Uterus (tissue), 4 donors: Measurements from ENCODE around the gene FRMD4B. TPM values are rescaled to one million over a fixed set of nuclear protein-coding genes. Genes with fewer than 3 reads are reported as not detected.

Experiments used
- DNase-seq, 2 donors: peaks; one replicate each; pipeline ENCODE4 v3.0.0-alpha.2; 2019 to 2020
- H3K27ac ChIP-seq, 2 donors: fragments of 200-600 bp; sonication (generic); 1 replicate in 1 of 2; 2 replicates in 1 of 2; pipeline ENCODE4 v1.5.1; 2016 to 2018
- H3K27me3 ChIP-seq, 2 donors: fragments of 200-600 bp; sonication (generic); one replicate each; pipeline ENCODE4 v1.5.1; 2018 to 2019; ENCODE audit warnings: control low read depth in 1 of 2
- H3K36me3 ChIP-seq, 2 donors: fragments of 200-600 bp; sonication (generic); one replicate each; pipeline ENCODE4 v1.5.1; 2019; ENCODE audit warnings: control low read depth in 1 of 2
- H3K4me1 ChIP-seq, 2 donors: fragments of 200-600 bp; sonication (generic); one replicate each; pipeline ENCODE4 v1.5.1; 2018 to 2019; ENCODE audit warnings: control low read depth in 1 of 2
- H3K4me3 ChIP-seq, 2 donors: fragments of 200-600 bp; sonication (generic); 1 replicate in 1 of 2; 2 replicates in 1 of 2; pipeline ENCODE4 v1.5.1; 2018 to 2019; ENCODE audit warnings: mild to moderate bottlenecking in 1 of 2
- H3K9me3 ChIP-seq, 2 donors: fragments of 200-600 bp; sonication (generic); one replicate each; pipeline ENCODE4 v1.5.1; 2019; ENCODE audit warnings: control low read depth in 1 of 2
- POLR2A ChIP-seq, 2 donors: fragments of 450-650 bp; IDR thresholded peaks; one replicate each; pipeline ENCODE4 v1.6.1; 2016; ENCODE audit warnings: antibody characterized with exemption in 2 of 2, mild to moderate bottlenecking in 1 of 2, moderate library complexity in 1 of 2
- intact Hi-C: fragments of 100-400 bp; cut with DNase I; formaldehyde crosslinking; loops from one replicate; pipeline ENCODE4 v1.15.1; 2023; ENCODE audit warnings: low total_unique reads
- total RNA-seq, 4 donors: library from RNA; depleted of rRNA in 3 of 4; stranded (reverse); fragments of >200 nt in 3 of 4; gene quantifications; one replicate each; pipeline versions ENCODE4 v1.1.0 to v1.2.4, GENCODE V29; 2014 to 2023
- TF ChIP-seq, protein P1 (sequence below), 4 experiments: fragments of 200-600 bp in 2 of 4; fragments of 450-650 bp in 2 of 4; sonication (generic) in 2 of 4; IDR thresholded peaks; one replicate each; pipeline ENCODE4 v1.5.1; 2016 to 2019; ENCODE audit warnings: antibody characterized with exemption in 4 of 4, mild to moderate bottlenecking in 2 of 4, moderate library complexity in 1 of 4
- donor health status: DM: yes; HTN: yes; CAD: no.

FRMD4B gene
- total RNA-seq, 4 donors from 2014 or later, result 9.4 to 87.0 (median 23.6) TPM

DNA sequence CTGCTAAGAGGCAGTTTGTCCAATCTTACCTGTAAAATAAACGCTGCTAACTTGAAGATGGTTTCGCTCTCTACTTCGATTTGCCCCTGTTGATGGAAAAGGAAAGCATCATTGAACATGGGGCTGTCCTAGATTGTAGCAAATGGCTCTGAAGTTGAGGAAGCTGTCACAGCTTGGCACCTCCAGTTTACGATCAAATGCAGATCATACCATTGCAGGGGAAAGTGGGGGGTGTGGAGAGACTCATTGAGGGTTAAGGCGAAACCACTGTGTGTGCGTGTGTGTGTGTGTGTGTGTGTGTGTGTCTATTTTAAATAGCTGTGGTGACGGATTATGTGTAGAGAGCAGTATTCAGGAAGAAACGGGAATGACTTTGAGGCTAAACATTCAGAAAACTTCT is 135.9 kb downstream of the FRMD4B start:
- Histone ChIP-seq H3K27ac (no peak overlapping the region), H3K4me1 (peaks cover 0 to 5% of the 10 kb centered on the region in 2 donors), H3K36me3 (no peaks in the 10 kb centered on the region), H3K9me3 (no peaks in the 10 kb centered on the region), H3K4me3 (peak overlapping the region in 1 of 2 donors; percentile 9), H3K27me3 (no peaks in the 10 kb centered on the region)
- DNase-seq, result no peak
- intact Hi-C loops, result no loop called here
- TF ChIP-seq POLR2A (IDR thresholded peaks at IDR 0.05), result no peak
- TF ChIP-seq, protein P1, sequence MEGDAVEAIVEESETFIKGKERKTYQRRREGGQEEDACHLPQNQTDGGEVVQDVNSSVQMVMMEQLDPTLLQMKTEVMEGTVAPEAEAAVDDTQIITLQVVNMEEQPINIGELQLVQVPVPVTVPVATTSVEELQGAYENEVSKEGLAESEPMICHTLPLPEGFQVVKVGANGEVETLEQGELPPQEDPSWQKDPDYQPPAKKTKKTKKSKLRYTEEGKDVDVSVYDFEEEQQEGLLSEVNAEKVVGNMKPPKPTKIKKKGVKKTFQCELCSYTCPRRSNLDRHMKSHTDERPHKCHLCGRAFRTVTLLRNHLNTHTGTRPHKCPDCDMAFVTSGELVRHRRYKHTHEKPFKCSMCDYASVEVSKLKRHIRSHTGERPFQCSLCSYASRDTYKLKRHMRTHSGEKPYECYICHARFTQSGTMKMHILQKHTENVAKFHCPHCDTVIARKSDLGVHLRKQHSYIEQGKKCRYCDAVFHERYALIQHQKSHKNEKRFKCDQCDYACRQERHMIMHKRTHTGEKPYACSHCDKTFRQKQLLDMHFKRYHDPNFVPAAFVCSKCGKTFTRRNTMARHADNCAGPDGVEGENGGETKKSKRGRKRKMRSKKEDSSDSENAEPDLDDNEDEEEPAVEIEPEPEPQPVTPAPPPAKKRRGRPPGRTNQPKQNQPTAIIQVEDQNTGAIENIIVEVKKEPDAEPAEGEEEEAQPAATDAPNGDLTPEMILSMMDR (IDR thresholded peaks at IDR 0.05), result no peak

DNA sequence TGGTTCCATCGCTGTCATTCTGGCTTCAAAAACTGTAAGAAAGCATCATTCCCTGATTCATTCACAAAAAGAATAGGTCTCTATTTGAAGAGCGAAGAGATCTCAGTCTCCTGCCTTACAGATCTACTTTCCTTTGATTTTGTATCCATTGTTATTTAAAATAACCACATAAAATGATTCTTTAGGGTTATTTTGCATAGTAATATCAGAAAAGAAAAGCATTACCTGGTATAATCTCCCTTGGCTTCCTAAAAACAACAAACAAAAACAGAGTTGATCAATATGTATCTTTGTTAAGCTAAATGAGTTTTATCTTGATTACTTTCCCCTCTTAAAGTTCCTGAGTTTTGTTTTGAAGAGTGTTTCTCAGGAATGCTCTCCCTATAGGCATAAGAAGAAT is 136.9 kb downstream of the FRMD4B start:
- Histone ChIP-seq H3K4me1 (peaks cover 0 to 5% of the 10 kb centered on the region in 2 donors), H3K27ac (no peak overlapping the region), H3K9me3 (no peaks in the 10 kb centered on the region), H3K4me3 (no peak overlapping the region), H3K36me3 (no peaks in the 10 kb centered on the region), H3K27me3 (no peaks in the 10 kb centered on the region)
- intact Hi-C loops, result no loop called here
- DNase-seq, result no peak
- TF ChIP-seq POLR2A (IDR thresholded peaks at IDR 0.05), result no peak
- TF ChIP-seq, protein P1 (IDR thresholded peaks at IDR 0.05), result no peak

DNA sequence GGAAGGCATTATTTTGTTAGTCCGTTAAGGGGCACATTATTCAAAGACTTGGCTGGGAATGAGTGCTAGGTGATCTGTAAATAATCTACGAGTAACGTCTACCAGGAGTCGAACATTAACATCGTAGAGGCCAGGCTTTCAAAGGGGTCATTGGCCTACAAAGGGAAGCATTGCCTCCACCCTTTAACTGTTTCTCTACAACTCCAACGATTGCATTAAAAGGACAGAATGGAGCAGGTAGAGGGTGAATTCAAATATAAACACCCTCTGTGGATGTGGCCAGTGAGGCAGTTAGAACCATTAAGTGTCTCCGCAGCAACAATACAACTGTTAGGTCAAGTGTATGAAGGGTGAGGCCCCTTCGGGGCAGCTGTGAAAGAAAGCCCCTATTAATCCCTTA is 137.5 kb downstream of the FRMD4B start:
- Histone ChIP-seq H3K36me3 (no peaks in the 10 kb centered on the region), H3K9me3 (no peaks in the 10 kb centered on the region), H3K27me3 (no peaks in the 10 kb centered on the region), H3K4me1 (peaks cover 0 to 5% of the 10 kb centered on the region in 2 donors), H3K27ac (no peak overlapping the region), H3K4me3 (no peak overlapping the region)
- intact Hi-C loops, result no loop called here
- no peak for TF ChIP-seq POLR2A (IDR thresholded peaks at IDR 0.05)
- no peak for DNase-seq

DNA sequence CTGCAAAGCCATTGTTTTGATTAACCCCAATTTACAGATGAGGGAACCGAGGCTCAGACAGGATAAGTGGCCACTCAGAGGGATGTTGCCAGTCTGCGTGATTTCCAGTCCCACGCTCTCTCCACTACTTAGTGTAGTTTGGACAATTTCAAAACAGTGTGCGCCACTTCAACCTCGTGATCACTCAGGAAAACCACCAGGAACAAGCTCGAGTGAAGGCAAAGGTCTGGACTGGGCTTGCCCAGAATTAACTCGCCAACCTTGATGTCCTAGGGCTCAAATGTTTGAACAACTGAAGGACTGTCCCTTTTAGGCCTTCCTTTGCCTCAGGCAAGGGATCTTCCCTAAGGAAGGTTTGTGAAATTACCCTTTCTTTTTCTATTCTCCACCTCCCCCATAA is 139.3 kb downstream of the FRMD4B start:
- no peaks in the 10 kb centered on the region for H3K9me3 ChIP-seq
- H3K4me3 ChIP-seq, result no peak overlapping the region
- intact Hi-C loops, result no loop called here
- H3K27me3 ChIP-seq, result no peaks in the 10 kb centered on the region
- peaks cover 0 to 5% of the 10 kb centered on the region in 2 donors for H3K4me1 ChIP-seq
- no peak overlapping the region for H3K27ac ChIP-seq
- no peak for TF ChIP-seq POLR2A (IDR thresholded peaks at IDR 0.05)
- TF ChIP-seq, protein P1 (IDR thresholded peaks at IDR 0.05), result no peak
- no peak for DNase-seq
- no peaks in the 10 kb centered on the region for H3K36me3 ChIP-seq

GRCh38 chr3:69244039-69244438 is 141.8 kb downstream of the FRMD4B start:
- no peak for DNase-seq
- no peak overlapping the region for H3K4me3 ChIP-seq
- H3K27ac ChIP-seq, result no peak overlapping the region
- H3K36me3 ChIP-seq, result no peaks in the 10 kb centered on the region
- H3K9me3 ChIP-seq, result no peaks in the 10 kb centered on the region
- TF ChIP-seq POLR2A (IDR thresholded peaks at IDR 0.05), result no peak
- TF ChIP-seq, protein P1 (IDR thresholded peaks at IDR 0.05), result no peak
- no peaks in the 10 kb centered on the region for H3K4me1 ChIP-seq
- H3K27me3 ChIP-seq, result no peaks in the 10 kb centered on the region
- intact Hi-C loops, result no loop called here

- Histone ChIP-seq H3K27me3 (no peaks in the 10 kb centered on the region), H3K4me1 (no peaks in the 10 kb centered on the region), H3K36me3 (no peaks in the 10 kb centered on the region), H3K9me3 (no peaks in the 10 kb centered on the region), H3K27ac (no peak overlapping the region), H3K4me3 (no peak overlapping the region)
- DNase-seq, result no peak
- intact Hi-C loops, result no loop called here
- no peak for TF ChIP-seq POLR2A (IDR thresholded peaks at IDR 0.05)
- TF ChIP-seq, protein P1 (IDR thresholded peaks at IDR 0.05), result no peak
Observed at GRCh38 chr3:69241769-69242168, 144.1 kb downstream of the FRMD4B start.
